Measurements from ENCODE around the gene LHX1. TPM values are rescaled to one million over a fixed set of nuclear protein-coding genes. Genes with fewer than 3 reads are reported as not detected.

Gene LHX1
- total and polyA plus RNA-seq, 9 of the 15 experiments (the other 6 are each of a cell fraction or from before 2014, with no cell fraction given) = 0.05 to 0.64 (median 0.07) TPM; not detected in 6

GRCh38 chr17:36932383-36932693, 4.9 kb upstream of the LHX1 start:
- ATAC-seq = no peak
- Histone ChIP-seq H3K9me3 (replicated peaks; ENCODE audit: control insufficient read depth, insufficient read depth, low read depth, low read length) (no peaks in the 10 kb centered on the region), H3K36me3 (ENCODE audit: control insufficient read depth, insufficient read depth, low read length) (no peaks in the 10 kb centered on the region), H3K4me1 (replicated peaks in 1 of 2; ENCODE audit: control insufficient read depth in 2 of 2, insufficient read depth in 2 of 2, low read length in 2 of 2) (peaks cover 9 to 55% of the 10 kb centered on the region in 2 experiments), H3K27ac (ENCODE audit: extremely low read depth, low read depth, low read length) (no peak overlapping the region), H3K4me3 (no peak overlapping the region), H4K20me1 (replicated peaks; ENCODE audit: control insufficient read depth, insufficient read depth, low read length) (peaks cover 40% of the 10 kb centered on the region), H3K27me3 (ENCODE audit: control insufficient read depth in 2 of 2, insufficient read depth in 2 of 2, low read length in 2 of 2) (peaks cover 67 to 74% of the 10 kb centered on the region in 2 experiments), H3K79me2 (ENCODE audit: control insufficient read depth, insufficient read depth, low read length) (no peaks in the 10 kb centered on the region), H3K9me1 (ENCODE audit: control insufficient read depth, insufficient read depth, low read length) (no peaks in the 10 kb centered on the region), H3K4me2 (ENCODE audit: insufficient read depth, low read length) (no peak overlapping the region), H2AFZ (ENCODE audit: low read depth, low read length) (no peak overlapping the region), H3K9ac (ENCODE audit: insufficient read depth in 1 of 2, low read depth in 2 of 2, low read length in 2 of 2) (no peak overlapping the region)
- BruUV-seq (replicated peaks) = no TSS peak
- WGBS (ENCODE audit: insufficient coverage, low coverage, missing lambda C conversion rate) = 0% methylated on average over 4 of the region's 16 CpGs
- TF ChIP-seq SMC3 (conservative IDR thresholded peaks at IDR 0.05; ENCODE audit: insufficient read depth, low read depth, low read length) = no peak
- no peak for TF ChIP-seq ZNF134 (CRISPR knock-in tag; conservative IDR thresholded peaks at IDR 0.05)
- no peak for TF ChIP-seq SIN3B (IDR thresholded peaks at IDR 0.05; ENCODE audit: low read depth)
- TF ChIP-seq PTTG1 (tag; IDR thresholded peaks at IDR 0.05; ENCODE audit: low read depth) = no peak
- no peak for TF ChIP-seq ZNF3 (CRISPR knock-in tag; IDR thresholded peaks at IDR 0.05)
- TF ChIP-seq ZNF764 (CRISPR knock-in tag; IDR thresholded peaks at IDR 0.05; ENCODE audit: low read depth) = no peak
- no peak for TF ChIP-seq ZZZ3 (IDR thresholded peaks at IDR 0.05)
- no peak for TF ChIP-seq TEAD1 (CRISPR knock-in tag; IDR thresholded peaks at IDR 0.05)
- TF ChIP-seq ZSCAN29 (IDR thresholded peaks at IDR 0.05) = no peak
- TF ChIP-seq MEF2A (IDR thresholded peaks at IDR 0.05; ENCODE audit: control insufficient read depth, low read depth, low read length) = no peak
- TF ChIP-seq MNT (conservative IDR thresholded peaks at IDR 0.05) = no peak
- TF ChIP-seq MCM7 (IDR thresholded peaks at IDR 0.05) = no peak
- no peak for TF ChIP-seq PHF8 (IDR thresholded peaks at IDR 0.05; ENCODE audit: borderline replicate concordance, low read length)
- TF ChIP-seq ZNF77 (CRISPR knock-in tag; IDR thresholded peaks at IDR 0.05) = no peak
- no peak for TF ChIP-seq HLTF (IDR thresholded peaks at IDR 0.05)
- TF ChIP-seq YBX1 (IDR thresholded peaks at IDR 0.05) = no peak
- no peak for TF ChIP-seq MLX (CRISPR knock-in tag; conservative IDR thresholded peaks at IDR 0.05)
- TF ChIP-seq TCF7L2 (IDR thresholded peaks at IDR 0.05; ENCODE audit: low read depth, low read length) = no peak
- no peak for TF ChIP-seq MCM2 (IDR thresholded peaks at IDR 0.05; ENCODE audit: low read depth)
- DNase-seq (ENCODE audit: extremely low read depth in 1 of 4, low spot score in 3 of 4) = no peak
- CTCF ChIA-PET (ENCODE audit: low intra/inter-chr PET ratio) = no interaction called here
- FAIRE-seq = no peak
- intact Hi-C loops (cut with micrococcal nuclease) = no loop called here
- in situ Hi-C loops (cut with MboI) = no loop called here
- POLR2A ChIA-PET = interaction anchor here (0.7 kb wide), 1 partner anchor 233 kb away, joined by 3 read pairs; no protein-coding TSS in a partner anchor
